ENCODE results near the gene OR56A5. TPM values are rescaled to one million over a fixed set of nuclear protein-coding genes. Genes with fewer than 3 reads are reported as not detected.

The OR56A5 gene
- total and polyA plus RNA-seq, 2 donors (not counting 3 experiments of a cell fraction or from before 2014, with no cell fraction given): not detected

GRCh38 chr11:6006846-6007245 lies 38.6 kb upstream of the OR56A5 start, which contains the start of gene OR56A4:
Gene OR56A4, minus strand, starts transcription at chr11:6006946. Its CDS starts 3,954 bp downstream, at chr11:6002992.
- Histone ChIP-seq H3K79me2 (ENCODE audit: control insufficient read depth, insufficient read depth, low read length) (no peaks in the 10 kb centered on the region), H3K9me3 (replicated peaks; ENCODE audit: control insufficient read depth, insufficient read depth, low read length) (no peaks in the 10 kb centered on the region), H3K36me3 (ENCODE audit: control insufficient read depth in 2 of 2, extremely low read depth in 1 of 2, insufficient read depth in 2 of 2, low read length in 2 of 2) (no peaks in the 10 kb centered on the region), H3K27me3 (ENCODE audit: control insufficient read depth in 2 of 2, insufficient read depth in 2 of 2, low read length in 2 of 2) (peaks cover 0 to 6% of the 10 kb centered on the region in 2 experiments), H3K9me1 (replicated peaks; ENCODE audit: control insufficient read depth, extremely low read depth, insufficient read depth, low read length) (no peaks in the 10 kb centered on the region), H3K27ac (ENCODE audit: insufficient read depth, low read depth, low read length) (no peak within 1 kb of the TSS), H2AFZ (ENCODE audit: low read depth, low read length) (no peak within 1 kb of the TSS), H3K4me1 (ENCODE audit: control insufficient read depth, extremely low read depth, insufficient read depth, low read length) (no peaks in the 10 kb centered on the region), H3K4me3 (replicated peaks in 1 of 3; ENCODE audit: insufficient read depth in 1 of 3, low read depth in 1 of 3, low read length in 3 of 3) (no peak within 1 kb of the TSS), H4K20me1 (replicated peaks; ENCODE audit: control insufficient read depth, extremely low read depth, insufficient read depth, low read length) (no peaks in the 10 kb centered on the region), H3K4me2 (ENCODE audit: insufficient read depth, low read length) (no peak within 1 kb of the TSS), H3K9ac (replicated peaks; ENCODE audit: extremely low read depth, insufficient read depth, low read length) (no peak within 1 kb of the TSS)
- FAIRE-seq: no peak
- ChIA-PET CTCF (no interaction called here), POLR2A (no interaction called here)
- intact Hi-C loops (cut with micrococcal nuclease): no loop called here
- TF ChIP-seq GATA2 (IDR thresholded peaks at IDR 0.05; ENCODE audit: insufficient read depth, insufficient read length, low read depth, low read length) (no peak), EZH2 (IDR thresholded peaks at IDR 0.05; ENCODE audit: borderline replicate concordance, low read depth, low read length, severe bottlenecking) (no peak), MYC (IDR thresholded peaks at IDR 0.05; ENCODE audit: low read depth, low read length) (no peak), JUN (IDR thresholded peaks at IDR 0.05; ENCODE audit: borderline replicate concordance, insufficient read depth, insufficient read length, low read depth) (no peak), POLR2A (IDR thresholded peaks at IDR 0.05; ENCODE audit: low read depth, low read length) (no peak), MAX (IDR thresholded peaks at IDR 0.05; ENCODE audit: insufficient read depth, insufficient read length) (no peak), CTCF (IDR thresholded peaks at IDR 0.05; ENCODE audit: extremely low read depth in 1 of 2, insufficient read depth in 1 of 2, low read depth in 1 of 2, low read length in 2 of 2) (no peak), FOS (IDR thresholded peaks at IDR 0.05; ENCODE audit: borderline replicate concordance, insufficient read depth, low read length) (no peak), POLR2AphosphoS5 (IDR thresholded peaks at IDR 0.05; ENCODE audit: insufficient read depth, low read depth, low read length) (no peak)
- BruUV-seq (replicated peaks): no TSS peak
- no peak for DNase-seq (ENCODE audit: low read depth, low spot score)
- dilution Hi-C loops (cut with MboI; ENCODE audit: extremely low pct_ligation_motif_present, low sequenced_read_pairs): no loop called here

Data from endothelial cell of umbilical vein (primary cell).